Stimulated activated CD4-positive, alpha-beta T cell treated with anti-CD3 and anti-CD28 coated beads, Interleukin-15, amount 100 ng/mL, for 48 hours (primary cell): ENCODE results near the gene GJA1.
"Not testable (repeated sequence)": the region's sequence is repeated elsewhere in the genome, so short reads cannot be mapped to it uniquely, and the experiment has no call there.

Experiments used
- DNase-seq, 2 donors: peaks; one replicate each; pipeline ENCODE4 v3.0.0-alpha.2; 2020; ENCODE audit warnings: low read depth in 2 of 2

The GJA1 gene

DNA sequence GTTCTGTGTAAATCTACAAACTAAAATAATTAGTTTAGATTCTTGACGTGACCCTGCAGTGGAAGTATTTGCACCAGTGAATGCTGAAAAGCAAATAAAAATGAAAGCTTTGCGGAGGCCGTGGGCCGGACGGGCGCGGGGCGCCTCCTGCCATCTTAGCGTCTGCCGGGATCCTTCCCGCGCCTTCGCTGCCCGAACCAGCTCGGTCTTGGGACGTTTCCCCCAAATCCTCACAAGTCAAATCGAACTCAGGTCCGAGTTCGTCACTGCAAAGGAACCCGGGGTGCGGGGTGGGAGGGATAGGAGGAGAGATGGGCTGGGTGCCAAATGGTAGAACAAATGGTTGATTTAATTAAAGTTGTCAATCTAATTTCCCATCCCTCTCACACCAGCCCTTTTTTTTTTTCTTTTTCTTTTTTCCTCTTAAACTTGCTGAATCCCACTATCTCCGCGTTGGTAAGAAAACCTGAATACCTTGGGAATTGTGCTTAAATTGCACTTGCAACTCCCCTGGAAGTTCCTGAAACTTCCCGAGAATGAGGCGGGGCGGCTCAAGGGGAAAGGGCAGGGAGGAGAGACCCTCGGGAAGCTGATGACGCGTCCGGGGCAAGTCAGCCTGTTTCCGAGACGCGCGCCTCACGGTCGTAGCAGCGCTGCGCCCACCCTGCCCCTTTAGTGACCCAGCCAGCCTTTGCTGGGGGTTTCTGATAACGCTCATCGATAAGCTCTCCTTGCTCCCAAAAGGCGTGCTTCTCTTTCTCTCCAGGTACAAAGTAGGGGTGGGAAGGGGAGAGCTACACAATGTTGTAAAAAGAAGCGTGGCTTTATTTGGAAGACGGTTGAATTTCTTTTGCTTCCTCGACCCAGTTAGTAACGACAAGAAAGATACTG lies 1.8 kb downstream of the GJA1 start:
- DNase-seq: peak in 1 of 2 donors; percentile 4

DNA sequence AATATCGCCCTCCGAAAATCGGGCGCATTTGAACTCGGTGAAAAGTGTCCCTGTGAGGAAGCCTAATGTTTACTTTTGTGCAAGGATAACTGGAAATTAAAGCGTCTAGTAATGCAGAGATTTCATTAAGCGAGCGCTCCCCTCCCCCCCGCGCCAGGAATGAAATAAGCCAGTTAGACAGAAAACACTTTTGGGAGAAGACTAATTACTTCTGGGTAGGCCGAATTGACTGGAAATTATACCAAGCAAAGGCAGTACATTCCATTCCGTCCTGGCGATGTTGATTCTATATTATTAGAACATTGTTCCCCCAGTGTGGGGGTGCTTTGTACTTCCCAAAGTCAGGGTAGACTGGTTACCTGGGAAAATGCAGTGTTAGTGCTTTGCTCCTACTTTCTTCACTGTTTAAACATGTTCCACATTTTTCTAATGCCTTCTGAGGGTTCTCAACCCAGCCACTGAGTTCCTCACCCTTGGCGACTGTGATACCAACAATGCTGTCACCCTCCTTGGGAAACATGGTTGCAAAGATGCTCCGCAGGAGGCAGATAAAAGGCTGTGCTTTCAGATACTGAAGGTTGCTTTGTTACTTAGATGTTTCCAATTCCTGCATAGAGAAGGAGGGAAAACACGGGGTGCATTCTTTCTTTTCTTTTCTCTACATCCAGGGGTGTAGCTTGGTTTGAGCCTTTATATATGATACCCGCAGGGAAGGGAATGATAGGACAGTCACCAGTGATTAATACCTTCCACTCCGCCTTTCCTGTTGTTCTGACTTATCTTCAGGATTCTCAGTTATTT lies 2.6 kb downstream of the GJA1 start:
- DNase-seq: no peak

DNA sequence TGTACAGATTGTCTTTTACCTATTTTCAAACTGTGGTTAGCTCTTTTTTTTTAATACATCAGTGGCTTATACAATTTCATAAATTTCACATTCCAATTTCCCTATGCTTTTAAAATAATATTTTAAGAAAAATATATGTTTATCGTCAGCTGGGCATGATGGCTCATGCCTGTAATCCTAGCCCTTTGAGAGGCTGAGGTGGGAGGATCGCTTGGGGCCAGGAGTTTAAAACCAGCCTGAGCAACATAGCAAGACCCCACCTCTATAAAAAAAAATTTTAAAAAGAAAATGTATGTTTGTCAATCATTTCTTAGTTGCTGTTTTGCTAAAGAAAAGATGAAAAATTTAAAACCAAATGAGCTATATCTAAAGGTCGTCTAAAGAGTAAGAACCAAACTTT lies 3.4 kb downstream of the GJA1 start:
- DNase-seq: no peak

DNA sequence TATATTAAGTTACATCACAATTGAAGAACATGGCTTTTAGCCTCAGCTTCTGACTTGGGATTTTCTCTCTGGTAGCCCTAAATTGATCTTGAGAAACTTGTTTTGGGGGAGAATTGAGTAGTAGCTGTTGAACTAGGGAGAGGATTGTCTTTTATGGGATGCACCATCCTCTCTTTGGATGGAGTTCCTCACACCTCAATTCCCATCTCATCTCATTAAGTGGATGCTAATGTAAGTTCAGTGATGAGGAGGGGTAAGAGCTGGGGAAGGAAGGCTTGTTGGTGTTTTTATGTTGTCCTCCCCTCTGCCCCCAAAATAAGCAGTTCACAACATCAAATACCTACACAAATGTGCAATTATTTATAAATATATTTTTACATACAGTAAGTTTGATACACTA lies 4.0 kb downstream of the GJA1 start:
- no peak for DNase-seq

DNA sequence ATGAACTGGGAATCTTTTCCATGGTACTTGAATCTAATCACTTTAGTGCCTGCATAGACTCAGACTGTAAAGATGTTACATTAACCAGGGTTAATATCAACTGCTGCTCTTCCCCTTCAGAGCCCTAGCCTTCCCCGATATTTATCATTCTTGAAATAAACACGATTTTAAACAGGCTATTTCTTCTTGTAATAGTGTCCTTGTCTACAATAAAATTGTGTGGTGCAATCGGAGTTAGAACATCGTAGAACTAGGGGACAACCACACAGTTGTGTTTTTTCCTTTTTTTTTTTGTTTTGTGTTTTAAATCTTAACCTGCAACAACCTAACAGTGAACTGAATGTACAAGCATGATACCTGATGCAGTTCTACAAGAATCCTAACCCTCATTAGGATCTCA lies 4.5 kb downstream of the GJA1 start:
- DNase-seq: no peak

DNA sequence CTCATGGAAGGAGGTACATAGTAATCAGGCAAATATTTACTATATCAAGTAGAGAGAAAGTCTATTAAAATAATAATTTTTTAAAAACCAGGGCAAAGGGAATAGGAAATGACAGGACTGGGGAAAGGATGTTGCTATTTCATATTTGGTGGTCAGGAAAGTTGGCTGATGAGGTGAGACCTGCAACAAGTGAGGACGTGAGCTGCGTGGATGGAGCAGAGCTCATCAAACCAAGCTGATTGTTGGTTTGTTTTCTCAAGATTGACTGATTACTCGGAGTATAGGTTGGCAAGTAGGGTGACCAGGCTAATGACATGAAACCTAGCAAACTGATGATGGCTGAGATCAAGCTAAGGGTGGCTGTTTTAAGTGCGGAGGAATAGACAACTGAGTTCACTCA lies 6.0 kb downstream of the GJA1 start:
- no peak for DNase-seq

DNA sequence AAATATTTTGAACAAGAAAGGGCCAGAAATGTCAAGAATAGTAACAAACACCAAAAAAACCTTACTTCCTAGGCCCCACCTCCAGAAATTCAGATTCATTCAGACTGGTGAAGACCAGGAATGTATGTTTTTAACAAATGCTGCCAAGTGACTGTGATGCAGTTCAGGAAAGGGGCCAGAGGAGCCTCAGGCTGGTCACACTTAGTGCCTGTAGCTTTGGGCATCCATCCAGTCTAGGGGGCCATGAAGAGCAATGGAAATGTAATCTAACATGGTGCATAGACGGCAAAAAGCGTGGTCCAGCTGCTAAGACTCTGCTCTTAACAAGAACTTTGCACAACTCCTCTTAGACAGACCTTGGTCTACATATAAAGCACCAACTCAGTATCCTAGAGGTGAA lies 7.1 kb downstream of the GJA1 start:
- DNase-seq: no peak

DNA sequence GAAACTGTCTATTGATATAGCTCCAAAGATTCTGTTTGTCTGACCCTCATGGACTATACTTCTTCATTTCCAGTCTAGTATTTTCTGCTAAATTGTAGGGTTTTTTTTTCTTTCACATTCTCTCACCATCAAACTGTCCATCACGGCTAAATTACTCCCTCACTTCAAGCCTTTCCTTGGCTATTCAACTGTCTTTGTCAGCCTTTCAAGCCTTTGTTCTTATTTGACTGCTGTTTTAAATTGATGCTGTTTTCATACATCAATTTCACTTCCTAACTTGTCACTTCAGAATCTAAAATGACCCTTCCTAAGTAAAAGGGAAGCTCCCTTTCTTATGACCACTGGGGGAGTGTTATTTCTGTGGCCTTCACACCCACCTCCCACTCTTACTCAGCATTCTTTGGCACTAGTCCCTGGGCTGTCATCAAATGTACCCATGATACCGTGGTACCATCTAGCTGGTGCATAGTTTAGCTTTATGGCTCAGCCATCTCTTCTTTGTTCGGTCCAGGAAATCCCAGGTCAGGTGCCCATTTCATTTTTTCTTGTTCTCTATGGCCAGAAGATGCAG lies 8.6 kb downstream of the GJA1 start:
- DNase-seq: no peak

DNA sequence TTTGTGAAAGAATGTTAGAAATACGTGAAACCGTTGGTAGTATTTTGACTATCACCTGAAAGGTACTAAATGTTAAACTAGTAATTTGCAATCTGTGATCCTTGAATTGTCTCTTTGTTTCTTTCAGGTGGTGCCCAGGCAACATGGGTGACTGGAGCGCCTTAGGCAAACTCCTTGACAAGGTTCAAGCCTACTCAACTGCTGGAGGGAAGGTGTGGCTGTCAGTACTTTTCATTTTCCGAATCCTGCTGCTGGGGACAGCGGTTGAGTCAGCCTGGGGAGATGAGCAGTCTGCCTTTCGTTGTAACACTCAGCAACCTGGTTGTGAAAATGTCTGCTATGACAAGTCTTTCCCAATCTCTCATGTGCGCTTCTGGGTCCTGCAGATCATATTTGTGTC lies 11.3 kb downstream of the GJA1 start:
- DNase-seq: not testable (repeated sequence)

DNA sequence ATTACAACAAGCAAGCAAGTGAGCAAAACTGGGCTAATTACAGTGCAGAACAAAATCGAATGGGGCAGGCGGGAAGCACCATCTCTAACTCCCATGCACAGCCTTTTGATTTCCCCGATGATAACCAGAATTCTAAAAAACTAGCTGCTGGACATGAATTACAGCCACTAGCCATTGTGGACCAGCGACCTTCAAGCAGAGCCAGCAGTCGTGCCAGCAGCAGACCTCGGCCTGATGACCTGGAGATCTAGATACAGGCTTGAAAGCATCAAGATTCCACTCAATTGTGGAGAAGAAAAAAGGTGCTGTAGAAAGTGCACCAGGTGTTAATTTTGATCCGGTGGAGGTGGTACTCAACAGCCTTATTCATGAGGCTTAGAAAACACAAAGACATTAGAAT lies 12.3 kb downstream of the GJA1 start:
- DNase-seq: not testable (repeated sequence)

DNA sequence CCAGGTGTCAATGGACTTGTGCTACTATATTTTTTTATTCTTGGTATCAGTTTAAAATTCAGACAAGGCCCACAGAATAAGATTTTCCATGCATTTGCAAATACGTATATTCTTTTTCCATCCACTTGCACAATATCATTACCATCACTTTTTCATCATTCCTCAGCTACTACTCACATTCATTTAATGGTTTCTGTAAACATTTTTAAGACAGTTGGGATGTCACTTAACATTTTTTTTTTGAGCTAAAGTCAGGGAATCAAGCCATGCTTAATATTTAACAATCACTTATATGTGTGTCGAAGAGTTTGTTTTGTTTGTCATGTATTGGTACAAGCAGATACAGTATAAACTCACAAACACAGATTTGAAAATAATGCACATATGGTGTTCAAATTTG lies 13.1 kb downstream of the GJA1 start:
- DNase-seq: not testable (repeated sequence)

DNA sequence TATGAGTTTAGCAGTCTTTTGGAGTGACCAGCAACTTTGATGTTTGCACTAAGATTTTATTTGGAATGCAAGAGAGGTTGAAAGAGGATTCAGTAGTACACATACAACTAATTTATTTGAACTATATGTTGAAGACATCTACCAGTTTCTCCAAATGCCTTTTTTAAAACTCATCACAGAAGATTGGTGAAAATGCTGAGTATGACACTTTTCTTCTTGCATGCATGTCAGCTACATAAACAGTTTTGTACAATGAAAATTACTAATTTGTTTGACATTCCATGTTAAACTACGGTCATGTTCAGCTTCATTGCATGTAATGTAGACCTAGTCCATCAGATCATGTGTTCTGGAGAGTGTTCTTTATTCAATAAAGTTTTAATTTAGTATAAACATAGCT lies 13.9 kb downstream of the GJA1 start:
- DNase-seq: no peak

DNA sequence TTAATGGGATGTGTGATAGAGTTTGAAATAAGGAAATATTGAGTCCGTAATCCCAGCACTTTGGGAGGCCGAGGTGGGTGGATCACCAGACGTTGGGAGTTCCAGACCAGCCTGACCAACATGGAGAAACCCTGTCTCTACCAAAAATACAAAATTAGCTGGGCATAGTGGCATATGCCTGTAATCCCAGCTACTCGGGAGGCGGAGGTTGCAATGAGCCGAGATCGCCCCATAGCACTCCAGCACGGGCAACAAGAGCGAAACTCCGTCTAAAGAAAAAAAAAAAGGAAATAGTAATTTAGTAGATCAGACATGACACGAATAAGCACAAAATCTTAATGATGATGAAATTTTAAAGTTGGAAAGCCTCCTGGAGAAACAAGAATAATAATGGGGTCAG lies 14.8 kb downstream of the GJA1 start:
- no peak for DNase-seq

DNA sequence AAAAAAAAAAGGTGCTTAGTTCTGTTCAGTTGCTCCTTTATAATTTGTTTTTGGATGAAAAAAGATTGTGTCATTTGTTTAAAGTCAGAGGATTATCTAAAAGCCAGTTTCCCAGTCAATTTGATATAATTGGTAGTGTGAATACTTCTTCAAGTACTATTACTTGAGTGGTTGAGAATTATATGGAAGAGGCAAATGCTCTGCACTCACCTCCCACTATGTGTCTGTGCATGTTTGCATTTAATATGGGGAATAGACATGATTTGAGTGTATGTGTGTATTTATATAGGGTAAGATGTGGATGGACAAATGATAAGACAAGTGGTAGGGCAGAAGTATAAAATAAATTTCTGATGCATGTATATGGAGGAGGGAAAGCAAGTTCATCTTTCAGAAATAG lies 15.8 kb downstream of the GJA1 start:
- DNase-seq: no peak

DNA sequence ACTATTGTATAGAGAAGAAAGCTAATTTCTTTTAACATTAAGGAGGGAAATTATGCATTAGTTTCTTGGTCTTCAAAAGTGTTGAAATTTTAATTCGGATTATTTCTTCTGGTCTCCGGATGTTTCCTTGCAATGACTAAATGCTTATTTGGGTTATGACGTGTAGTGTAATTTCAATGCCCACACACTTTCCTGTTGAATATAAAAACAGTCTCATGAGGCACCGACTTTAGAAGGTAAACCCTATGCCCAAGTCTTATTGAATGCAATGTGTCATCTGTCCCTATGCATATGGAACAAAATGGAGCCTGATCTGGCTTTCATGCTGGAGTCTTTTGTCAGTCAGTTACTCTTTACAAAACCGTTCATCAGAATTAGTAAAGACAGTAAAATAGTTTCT lies 17.7 kb downstream of the GJA1 start:
- no peak for DNase-seq

DNA sequence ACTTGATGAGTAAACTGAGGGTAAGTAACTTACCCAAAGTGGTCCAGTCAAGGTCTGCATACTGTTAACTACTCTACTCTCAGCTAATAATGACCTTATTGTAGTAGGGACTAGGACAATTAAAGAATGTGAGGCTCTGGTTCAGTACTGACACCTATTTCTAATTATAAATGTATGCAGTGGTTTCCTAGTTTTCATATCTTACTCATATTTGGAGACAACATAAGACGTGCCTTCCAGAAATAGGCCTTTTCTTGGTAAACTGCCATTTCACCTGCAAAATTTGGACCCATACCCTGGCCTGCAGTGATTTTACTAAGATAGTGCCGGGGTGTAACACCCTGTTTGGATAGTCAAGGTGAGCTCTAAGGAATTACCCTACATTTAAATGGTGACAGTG lies 24.7 kb downstream of the GJA1 start:
- DNase-seq: no peak

DNA sequence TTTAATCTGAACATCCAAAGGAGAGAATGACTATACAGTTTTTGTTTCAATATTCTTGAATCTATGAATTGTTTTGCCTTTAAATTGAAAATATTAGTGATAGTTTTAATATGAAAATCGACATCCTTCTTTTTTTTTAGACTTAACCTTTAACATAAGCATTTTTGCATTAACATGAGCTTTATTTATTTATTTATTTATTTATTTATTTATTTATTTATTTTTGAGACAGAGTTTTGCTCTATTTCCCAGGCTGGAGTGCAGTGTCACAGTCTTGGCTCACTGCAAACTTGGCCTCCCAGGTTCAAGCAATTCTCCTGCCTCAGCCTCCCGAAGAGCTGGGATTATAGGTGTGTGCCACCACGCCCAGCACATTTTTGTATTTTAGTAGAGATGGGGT lies 27.6 kb downstream of the GJA1 start:
- no peak for DNase-seq

DNA sequence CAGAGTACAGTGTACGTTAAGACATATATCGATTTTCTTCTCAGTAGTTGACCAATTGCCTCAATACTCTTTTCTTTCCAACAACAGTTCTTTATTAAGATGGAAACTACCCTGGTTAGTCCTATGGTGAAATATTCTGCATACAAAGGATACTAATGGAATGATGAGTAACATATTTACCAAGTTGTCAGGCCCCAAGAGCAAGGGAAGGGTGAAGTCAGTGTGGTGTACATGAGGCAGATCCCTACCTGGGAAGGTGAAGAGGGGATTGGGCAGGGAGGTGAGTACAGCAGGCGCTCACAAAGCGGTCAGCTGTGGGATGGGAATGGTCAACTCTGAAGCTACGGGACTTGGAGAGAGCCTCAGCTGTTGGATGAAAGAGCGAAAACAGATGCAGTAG lies 29.7 kb downstream of the GJA1 start:
- DNase-seq: no peak

DNA sequence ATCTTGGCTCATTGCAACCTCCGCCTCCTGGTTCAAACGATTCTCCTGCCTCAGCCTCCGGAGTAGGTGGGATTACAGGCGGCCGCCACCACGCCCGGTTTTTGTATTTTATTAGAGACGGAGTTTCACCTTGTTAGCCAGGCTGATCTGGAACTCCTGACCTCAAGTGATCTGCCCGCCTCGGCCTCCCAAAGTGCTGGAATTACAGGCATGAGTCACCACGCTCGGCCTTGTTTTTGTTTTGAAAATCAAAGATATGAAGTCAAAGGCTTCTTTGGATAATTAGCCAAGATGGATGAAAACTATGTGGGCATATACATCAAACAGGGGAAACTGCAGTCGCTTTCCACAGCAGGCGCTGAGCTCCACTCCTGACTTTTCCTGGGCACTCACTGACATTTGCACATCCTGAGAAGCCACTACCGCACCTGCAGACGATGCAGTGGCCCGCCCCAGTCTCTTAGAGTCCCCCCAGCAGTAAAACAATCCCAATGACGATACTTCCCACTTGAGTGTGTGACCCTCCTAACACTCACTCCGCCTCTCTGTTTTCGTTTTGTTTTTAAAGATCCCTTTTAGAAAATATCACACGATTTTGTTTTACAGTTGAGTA lies 44.1 kb downstream of the GJA1 start:
- DNase-seq: no peak

DNA sequence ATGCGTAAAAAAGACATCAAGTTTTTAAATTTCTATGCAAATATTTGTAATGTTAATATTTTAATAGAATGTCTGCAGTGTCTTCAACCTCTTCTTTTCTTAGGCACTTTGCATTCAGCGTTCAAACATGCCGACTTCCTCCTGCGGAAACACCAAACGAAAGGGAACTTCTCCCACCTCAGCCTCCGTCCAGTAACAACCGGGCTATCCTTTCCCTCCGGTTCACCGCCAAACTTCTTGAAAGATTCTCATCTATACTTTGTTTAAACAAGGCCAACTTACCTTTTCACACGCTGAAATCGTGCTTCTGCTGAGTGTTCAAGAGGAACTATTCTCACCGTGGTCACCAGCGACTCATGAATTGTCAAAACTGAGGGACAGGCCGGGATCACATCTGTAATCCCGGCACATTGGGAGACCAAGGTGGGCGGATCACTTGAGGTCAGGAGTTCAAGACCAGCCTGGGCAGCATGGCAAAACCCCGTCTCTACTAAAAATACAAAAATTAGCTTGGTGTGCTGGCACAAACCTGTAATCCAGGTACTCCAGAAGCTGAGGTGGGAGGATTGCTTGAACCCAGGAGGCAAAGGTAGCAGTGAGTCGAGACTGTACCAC lies 44.8 kb downstream of the GJA1 start:
- no peak for DNase-seq

DNA sequence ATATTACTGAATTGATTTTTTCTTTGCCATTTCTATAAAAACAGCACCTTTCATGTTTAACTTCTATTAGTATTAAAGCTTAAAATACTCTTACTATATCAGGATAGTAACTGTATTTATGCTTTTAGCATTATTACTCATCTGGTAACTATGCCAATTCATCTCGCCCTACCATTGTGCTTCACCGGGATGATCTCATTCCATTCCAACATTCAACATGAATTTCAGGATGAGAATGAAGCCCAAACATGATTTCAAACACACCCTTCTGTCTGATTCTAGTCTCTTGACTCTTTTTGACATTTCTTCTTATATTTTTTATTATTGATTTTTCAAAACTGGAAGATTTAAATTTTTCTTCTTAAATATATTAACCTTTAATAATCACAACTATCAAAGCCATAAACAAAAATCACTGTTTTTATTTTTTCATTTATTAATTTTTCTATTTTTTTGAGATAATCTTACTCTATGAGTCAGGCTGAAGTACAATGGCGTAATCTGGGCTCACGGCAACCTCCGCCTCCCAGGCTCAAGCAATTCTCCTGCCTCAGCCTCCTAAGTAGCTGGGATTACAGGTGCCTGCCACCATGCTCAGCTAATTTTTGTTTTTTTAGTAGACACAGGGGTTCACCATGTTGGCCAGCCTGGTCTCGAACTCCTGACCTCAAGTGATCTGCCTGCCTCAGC lies 46.7 kb downstream of the GJA1 start:
- no peak for DNase-seq
